ENCODE results near the gene TMIGD2.

TMIGD2 gene

DNA sequence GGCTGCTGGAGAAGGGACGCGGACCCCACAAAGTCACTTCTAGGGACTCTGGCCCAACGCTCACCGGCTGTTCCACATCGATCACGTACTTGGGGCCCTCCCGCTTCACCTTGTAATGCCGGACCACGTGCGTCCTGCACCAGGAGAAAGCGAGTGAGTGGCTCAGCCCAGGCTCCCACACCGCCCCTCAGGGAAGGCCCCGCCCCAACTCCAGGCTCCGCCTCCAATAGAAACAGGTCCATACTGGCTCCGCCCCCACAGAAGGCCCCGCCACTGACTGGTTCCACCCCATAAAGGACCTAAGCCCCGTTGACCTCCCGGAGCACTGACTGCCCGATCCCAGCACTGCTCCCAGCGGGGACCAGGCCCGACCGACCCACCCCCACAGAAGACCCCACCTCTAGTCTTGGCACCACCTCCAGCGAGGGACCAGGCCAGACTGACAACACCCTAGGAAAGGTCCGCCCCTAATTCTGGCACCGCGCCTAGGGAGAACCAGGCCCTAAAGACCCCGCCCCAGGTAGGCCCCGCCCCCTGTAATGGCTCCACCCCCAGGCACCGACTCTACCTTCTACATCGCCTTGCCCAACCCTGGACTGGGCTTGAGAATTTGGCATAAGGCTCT is 25.2 kb upstream of the TMIGD2 start:
- no peak for FAIRE-seq
- DNase-seq (ENCODE audit: insufficient read length, low spot score) = no peak

DNA sequence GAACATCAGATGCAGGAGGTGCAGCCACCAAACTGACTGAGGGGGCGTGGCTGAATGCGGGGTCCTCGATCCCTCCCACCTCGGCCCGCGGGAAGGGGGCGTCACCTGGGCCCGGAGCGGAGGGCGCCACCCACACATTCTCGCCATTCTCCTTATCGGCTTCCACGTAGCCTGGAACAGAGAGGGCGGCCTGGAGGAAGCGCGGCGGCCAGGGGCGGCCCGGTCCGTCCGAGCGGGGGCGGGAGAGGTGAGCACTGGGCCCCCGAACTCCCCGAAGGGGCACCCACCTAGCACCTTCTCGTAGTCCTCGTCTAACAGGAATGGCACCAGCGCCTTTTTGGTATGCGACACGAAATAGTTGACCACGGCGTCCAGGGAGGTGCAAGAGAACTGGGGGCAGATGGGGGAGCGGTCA is 24.7 kb upstream of the TMIGD2 start:
- FAIRE-seq (no peak), DNase-seq (ENCODE audit: insufficient read length, low spot score) (no peak)

DNA sequence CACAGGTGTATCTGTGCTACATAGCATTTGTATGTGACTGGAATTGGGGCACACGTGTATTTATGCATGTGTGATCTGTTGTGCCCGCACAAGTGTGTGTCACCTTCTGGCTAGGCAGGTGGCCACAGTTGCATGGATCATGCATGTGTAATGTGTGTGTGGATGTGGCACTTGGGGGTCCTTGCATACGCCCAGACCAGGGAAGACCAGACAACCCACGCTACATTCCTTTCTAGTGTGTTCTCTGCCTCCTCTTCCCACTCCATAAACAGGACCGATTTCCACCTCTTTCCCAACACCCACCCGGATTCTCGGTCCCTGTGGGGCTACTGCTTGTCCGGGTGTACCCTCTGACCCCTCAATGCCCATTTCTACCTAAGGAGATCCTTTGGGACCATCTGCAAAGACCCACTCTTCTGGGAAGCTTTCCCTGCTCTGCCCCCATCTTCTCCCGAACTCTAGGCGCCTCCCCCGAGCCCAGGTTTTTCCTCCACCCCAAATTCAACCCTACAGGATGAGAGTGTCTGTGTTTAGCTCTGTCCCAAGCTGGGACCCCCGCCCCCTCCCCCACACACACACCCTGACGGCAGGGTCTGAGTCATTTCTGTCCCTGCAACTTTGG is 24.1 kb upstream of the TMIGD2 start:
- no peak for FAIRE-seq
- DNase-seq (ENCODE audit: insufficient read length, low spot score) = no peak

DNA sequence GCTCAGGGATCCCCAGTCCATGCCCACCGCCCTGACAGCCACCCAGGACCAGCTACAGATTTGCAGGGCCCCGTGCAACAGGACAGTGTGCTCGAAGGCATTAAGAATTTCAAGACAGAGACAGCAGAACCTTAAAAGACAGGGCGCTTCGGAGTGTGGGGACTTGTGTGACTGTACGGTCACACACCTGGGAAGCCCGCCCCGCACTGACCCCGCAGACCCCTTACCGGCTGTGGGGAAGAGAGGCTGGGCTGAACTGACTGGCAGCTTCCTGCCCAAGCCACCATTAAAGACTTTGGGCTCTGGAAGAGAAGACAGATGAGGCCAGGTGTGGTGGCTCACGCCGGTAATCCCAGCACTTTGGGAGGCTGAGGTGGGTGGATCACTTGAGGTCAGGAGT is 22.0 kb upstream of the TMIGD2 start:
- DNase-seq (ENCODE audit: insufficient read length, low spot score) (no peak), FAIRE-seq (no peak)

DNA sequence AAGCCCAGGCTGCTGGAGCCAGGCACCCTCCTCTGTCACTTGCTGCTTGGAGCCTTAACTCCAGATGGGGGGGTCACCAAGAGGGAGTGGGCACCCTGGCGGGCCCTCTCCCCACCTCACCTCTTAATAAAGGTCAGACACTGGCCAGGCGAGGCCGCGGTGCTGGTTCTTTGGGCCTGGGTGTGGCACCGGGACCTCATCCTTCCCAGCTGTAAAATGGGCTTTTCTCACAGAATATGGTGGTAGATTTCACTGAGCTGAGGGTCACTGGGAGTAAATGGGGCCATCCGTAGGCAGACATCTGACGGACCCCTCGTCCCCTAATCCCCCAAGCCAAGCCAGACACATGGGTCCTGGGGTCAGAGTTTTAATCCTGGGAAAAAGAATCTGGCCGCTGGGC is 21.5 kb upstream of the TMIGD2 start:
- FAIRE-seq = no peak
- no peak for DNase-seq (ENCODE audit: insufficient read length, low spot score)

DNA sequence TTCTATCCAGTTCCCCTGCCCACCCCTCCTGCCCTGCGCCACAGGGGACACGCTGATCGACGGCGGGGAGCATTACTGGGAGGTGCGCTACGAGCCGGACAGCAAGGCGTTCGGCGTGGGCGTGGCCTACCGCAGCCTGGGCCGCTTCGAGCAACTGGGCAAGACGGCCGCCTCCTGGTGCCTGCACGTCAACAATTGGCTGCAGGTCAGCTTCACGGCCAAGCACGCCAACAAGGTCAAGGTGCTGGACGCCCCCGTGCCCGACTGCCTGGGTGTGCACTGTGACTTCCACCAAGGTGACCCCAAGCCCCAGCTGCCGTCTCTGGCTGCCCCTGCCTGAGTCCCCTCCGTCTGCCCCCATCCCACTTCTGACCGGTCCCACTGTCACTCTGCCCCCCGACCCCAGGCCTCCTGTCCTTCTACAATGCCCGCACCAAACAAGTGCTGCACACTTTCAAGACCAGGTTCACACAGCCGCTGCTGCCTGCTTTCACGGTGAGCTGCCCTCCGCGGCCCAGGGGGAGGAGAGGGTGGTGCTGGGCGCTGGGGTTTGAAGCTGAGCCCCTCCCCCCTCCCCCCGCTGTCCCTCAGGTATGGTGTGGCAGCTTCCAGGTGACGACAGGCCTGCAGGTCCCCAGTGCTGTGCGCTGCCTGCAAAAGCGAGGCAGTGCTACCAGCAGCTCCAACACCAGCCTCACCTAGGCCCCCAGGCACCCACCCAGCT is 20.9 kb upstream of the TMIGD2 start:
- DNase-seq (ENCODE audit: insufficient read length, low spot score) (no peak), FAIRE-seq (peak; percentile 20)

DNA sequence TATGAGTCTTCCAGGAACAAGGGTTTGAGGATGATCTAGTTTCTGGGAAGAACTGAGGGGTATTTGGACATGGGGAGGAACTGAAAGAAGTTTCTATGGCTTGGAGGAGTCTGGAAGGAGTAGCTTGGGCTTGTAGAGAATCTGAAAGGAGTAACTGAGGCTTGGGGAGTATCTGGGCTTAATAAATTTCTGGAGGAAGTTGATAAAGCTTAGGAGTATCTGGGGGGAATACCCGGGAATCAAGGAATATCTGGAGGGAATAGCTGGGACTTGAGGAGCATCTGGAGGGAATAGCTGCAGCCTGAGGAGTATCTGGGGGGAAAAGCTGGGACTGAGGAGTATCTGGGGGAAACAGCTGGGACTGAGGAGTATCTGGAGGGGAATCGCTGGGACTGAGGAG is 18.2 kb upstream of the TMIGD2 start:
- no peak for FAIRE-seq
- no peak for DNase-seq (ENCODE audit: insufficient read length, low spot score)

DNA sequence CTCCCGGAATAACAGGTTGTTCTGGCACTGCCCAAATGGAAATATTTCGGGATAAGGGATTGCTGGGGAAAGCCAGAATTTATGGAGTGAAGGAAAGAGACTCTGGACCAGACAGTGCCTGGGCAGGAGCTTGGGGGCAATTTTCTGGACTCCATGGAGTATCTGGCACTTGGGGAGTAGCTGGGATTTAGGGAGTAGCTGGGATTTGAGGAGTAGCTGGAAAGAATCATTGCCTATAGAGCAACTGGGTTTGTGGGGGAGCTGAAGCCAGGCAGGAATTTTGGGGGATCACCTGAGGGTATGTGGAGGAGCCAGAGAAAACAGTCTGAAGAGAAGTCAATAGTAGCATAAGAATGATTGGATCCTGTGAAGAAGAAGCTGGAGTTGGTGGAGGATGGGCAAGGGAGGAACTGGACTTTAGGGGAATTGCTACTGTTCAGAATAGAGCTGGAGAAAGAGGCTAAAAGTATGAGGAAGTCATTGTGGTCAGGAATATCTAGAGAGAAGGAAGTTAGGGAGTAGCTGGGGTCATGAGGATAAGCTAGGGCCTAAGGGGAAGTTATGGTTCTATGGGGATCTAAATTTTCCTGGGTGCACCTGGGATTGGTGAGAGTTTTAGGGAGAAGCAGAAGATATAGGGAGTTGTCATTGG is 17.0 kb upstream of the TMIGD2 start:
- FAIRE-seq (no peak), DNase-seq (ENCODE audit: insufficient read length, low spot score) (no peak)

DNA sequence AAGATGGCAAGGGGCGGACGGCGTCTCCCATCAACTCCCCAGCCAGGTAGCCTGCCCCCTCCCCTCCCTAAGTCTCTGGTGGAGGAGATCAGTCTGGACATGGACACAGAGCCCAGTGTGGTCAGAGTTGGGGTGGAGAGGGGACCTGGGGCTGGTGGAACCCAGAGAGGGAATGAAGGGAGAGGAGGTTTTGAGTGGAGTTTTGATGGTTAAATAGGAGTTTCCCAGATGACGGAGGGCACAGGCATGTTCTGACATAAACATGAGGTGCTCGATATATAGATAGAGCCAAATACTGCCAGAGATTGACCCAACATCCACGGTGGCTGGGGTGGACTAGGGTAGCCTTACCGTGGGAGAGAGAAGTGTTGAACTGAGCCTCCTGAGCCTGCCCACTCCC is 16.3 kb upstream of the TMIGD2 start:
- no peak for DNase-seq (ENCODE audit: insufficient read length, low spot score)
- no peak for FAIRE-seq

DNA sequence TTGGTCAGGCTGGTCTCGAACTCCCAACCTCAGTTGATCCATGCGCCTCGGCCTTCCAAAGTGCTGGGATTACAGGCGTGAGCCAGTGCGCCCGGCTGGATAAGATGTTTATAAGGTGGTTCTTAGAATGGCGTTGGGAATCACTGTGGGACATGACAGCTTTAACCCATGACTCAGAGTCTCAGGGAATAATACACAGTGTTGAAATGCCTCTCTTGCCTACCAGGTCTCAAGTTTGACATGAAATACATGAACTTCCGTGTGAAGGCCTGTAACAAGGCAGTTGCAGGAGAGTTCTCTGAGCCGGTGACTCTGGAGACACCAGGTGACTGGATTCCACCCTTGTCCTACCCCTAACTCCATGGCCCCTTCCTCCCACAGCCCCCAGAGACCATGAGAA is 14.8 kb upstream of the TMIGD2 start:
- FAIRE-seq = no peak

DNA sequence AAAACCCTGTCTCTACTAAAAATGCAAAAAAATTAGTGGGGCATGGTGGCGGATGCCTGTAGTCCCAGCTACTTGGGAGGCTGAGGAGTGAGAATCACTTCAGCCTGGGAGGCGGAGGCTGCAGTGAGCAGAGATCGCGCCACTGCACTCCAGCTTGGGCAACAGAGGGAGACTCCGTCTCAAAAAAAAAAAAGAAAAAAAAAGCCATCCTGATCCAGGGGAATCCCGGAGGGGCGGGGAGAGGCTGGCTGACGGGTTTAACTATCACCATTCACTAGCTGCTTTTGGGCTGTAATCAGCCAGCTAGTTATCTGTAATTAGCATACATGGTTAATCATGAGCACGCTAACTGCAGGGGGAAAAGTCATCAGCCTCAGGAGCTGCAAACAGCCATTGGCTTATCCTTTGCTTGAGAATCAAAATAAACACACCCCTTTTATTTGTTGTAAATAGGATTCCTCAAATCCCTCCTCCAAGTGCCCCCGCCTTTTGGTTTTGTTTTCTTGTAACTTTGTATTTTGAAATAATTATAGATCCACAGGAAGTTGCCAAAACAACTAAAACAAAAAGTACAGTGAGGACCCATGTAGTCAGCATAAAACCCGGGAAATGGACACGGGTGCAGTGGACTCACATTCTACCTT is 11.8 kb upstream of the TMIGD2 start:
- DNase-seq (ENCODE audit: insufficient read length, low spot score) (no peak), FAIRE-seq (no peak)

More for the DNA sequence above, 14.8 kb upstream of the TMIGD2 start:
- no peak for DNase-seq (ENCODE audit: insufficient read length, low spot score)

DNA sequence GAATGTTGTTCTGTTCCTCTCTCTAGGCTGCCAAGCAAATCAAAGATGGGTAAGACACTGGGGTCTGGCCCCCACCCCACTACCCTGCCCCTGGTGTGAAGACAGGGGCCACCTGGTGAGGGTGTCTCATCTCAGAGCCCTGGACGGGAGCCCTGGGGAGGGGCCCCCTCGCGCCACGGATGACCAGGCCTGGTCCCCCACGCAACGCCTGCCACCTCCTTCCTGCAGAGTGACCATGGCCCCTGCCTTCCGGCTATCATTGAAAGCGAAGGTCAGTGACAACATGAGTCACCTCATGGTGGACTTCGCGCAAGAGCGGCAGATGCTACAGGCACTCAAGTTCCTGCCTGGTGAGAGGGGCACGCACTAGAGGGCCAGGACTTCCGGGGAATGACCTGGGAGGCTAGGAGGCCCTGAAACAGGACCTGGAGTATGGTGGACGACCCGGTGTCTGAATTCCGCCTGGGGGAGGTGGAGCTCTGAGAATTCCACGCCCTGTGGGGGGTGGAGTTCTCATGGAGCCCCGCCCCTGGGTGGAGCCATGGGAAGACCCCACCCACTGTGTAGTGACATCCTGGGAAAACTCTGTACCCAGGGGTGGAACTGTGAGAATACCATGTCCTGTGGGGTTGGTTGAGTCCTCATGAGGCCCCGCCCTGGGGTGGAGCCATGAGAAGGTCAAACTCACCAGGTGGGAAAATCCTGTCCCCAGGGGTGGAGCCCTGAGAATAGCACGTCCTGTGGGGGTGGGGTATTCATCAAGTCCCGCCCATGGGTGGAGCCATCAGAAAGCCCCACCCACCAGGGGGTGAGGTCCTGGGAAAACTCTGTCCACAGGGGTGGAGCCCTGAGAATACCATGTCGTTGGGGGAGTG is 8.3 kb upstream of the TMIGD2 start:
- FAIRE-seq = no peak
- no peak for DNase-seq (ENCODE audit: insufficient read length, low spot score)

DNA sequence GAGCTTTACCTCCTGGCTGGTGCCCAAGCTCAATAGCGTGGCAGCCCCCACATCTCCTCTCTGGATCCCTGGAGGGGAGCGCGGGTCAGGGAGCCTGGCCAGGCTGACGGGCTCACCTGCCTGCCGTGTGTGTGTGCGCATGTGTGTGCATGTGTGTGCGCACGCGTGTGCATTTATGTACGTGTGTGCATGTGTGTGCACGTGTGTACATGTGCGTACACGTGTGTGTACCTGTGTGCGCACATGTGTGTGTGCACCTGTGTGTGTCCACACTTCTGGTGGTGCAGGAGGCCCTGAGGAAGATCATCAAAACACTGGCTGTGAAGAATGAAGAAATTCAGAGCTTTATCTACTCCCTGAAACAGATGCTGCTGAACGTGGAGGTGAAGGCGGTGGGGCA is 3.5 kb upstream of the TMIGD2 start:
- DNase-seq (ENCODE audit: insufficient read length, low spot score) (no peak), FAIRE-seq (peak; percentile 28)

DNA sequence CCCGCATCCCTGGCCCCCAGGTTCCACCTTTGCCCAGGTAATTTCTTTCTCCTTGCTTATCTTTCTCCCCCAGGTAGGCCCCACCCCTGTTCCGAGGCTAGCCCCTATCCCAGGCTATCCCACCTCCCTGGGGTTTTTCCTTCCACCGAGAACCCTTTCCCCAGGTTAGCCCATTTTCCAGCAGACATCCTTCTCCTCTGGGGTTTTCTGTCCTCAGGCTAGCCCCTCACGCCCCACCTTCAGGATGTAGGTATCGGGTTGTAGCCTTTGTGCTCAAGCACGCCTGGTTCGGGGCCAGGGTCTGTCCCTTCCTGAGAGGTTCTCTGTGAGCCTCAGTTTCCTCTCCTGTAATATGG is 3.0 kb upstream of the TMIGD2 start:
- no peak for FAIRE-seq
- DNase-seq (ENCODE audit: insufficient read length, low spot score) = no peak

DNA sequence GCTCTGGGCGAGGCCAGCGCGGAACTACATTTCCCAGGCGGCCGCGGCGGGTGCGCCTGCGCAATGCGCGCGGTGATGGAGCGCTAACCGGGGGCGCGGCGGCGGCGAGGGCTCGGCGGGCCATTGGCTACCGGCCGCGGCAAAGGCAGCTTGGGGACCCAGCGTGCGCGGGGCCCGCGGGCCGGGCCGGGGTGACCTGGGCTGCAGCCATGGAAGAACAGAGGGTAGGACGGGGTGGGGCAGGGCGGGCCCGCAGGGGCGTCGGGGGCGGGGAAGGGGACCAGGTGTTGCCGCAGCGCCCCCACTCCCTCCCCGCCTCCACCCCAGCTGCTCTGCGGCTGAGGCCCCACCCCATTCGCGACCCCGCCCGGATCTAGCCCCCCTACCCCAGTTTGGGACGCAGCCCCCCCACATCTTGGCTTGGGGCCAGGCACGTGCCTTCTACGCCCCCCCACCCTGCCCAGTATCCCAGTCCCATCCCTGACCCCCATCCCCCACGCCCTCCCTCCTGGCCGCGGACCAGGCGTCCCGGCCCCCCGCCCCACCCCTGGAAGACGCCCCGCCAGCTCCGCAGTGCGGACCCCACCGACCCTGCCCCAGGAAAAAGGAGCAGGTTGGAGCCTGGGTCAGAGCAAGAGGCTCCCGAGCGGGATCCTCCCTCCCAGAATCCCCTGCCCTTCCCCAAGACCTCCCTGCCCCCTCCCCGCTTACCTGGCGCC is 2.5 kb upstream of the TMIGD2 start, which contains the start of gene FSD1:
Gene FSD1, plus strand, starts transcription at position 61 of the 719 bp plus-strand sequence. Its CDS starts 149 bp downstream, at position 210.
- FAIRE-seq = peak; percentile 91
- peak; percentile 92 for DNase-seq (ENCODE audit: insufficient read length, low spot score)

DNA sequence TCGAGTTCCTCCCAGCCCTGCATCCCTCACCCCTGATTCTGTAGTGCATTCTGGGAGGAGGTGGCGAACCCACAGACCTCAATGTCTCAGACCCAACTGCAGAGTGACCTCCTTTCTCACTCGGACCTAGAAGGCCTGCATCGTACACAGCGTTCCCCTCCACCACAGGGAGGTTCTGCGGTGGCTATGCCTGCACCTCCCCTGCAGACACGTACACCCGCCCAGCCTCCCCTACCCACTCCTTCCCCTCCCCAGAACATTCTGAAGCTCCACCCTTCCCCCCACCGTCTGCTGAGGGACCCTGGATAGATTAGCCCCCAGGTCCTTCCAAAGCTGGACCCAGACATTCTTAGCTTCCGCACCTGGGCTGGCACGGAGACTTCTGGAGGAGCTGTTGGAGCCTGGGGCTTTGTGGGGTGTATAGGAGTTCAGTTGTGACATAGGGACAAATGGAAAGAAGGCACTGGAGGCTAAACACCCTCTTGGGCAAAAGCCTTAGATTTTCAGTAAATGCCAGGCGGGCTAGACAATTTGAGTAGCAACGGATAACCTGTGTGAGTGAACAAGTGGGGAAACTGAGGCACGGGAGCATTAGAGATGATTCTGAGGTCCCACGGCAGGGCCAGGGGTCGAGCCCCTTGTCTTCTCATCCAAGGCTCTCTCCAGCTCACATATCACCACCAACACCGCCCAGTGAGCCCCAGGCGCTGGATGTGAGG is 1.8 kb upstream of the TMIGD2 start:
- DNase-seq (ENCODE audit: insufficient read length, low spot score) = no peak
- FAIRE-seq = no peak

DNA sequence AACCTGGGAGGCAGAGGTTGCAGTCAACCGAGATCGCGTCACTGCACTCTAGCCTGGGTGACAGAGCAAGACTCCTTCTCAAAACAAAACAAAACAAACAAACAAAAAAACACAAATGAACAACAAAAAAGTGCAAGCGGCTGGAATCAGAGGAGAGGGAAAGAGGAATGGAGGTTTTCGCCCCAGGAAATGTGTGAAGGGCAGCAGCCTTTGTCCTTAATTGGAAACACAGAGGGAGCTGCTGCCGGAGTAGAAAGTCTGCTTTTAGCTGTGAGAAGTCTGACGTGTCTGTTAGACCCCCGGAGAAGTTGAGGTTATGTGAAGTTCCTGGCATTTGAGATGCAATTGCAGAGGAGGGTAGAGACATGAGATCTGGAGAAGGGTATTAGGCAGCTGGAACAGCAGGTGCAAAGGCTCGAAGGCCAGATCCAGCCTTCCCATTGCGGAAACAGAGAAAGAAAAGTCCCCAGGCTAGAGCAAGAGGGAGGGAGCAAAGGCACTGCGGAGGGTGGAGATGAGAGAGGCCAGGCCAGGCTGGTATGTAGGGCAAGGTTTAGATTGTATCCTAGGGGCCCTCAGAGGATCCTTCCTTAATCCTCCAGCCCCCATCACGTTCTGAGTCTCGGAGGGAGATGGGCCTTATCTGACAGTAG is 473 bp downstream of the TMIGD2 start:
- no peak for DNase-seq (ENCODE audit: insufficient read length, low spot score)
- FAIRE-seq = no peak

DNA sequence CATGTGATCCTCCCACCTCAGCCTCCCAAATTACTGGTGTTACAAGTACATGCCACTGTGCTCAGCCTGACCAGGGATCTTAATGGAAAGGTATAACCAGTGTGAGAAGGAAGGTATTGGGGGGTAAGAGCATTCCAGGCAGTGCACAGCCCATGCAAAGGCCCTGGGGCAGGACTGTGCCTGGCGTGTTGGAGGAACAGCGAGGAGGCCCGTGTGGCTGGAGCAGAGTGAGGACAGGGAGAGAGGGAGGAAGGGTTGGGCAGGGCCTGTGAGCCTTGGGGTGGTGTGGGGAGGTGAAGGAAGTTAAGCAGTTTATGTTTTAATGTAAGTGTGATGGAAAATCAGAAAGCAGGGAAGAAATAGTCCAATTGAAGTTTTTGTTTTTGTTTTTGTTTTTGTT is 1.6 kb downstream of the TMIGD2 start:
- FAIRE-seq (no peak), DNase-seq (ENCODE audit: insufficient read length, low spot score) (no peak)

Data from HTR-8/SVneo (cell line).